Measurements from ENCODE around the gene TBCD. TPM values are rescaled to one million over a fixed set of nuclear protein-coding genes. Genes with fewer than 3 reads are reported as not detected.

Gene TBCD
- total and polyA plus RNA-seq, 2 experiments from 2014 or later, result 19.3 to 33.8 TPM

GRCh38 chr17:82896071-82897000 is 144.5 kb downstream of the TBCD start:
- WGBS, 2 experiments (ENCODE audit: low coverage in 1 of 2, low lambda C conversion rate in 2 of 2, missing lambda C conversion rate in 2 of 2), result 89 to 90% methylated on average over 26 to 29 of the region's 29 CpGs
- Histone ChIP-seq H3K4me2 (ENCODE audit: unreplicated experiment) (no peak overlapping the region), H3K4me1 (ENCODE audit: insufficient read depth) (no peaks in the 10 kb centered on the region), H3K79me2 (ENCODE audit: insufficient read depth) (no peaks in the 10 kb centered on the region), H3K9me2 (ENCODE audit: insufficient read depth) (no peaks in the 10 kb centered on the region), H3K9ac (no peak overlapping the region), H2AFZ (no peak overlapping the region), H3K9me3 (ENCODE audit: low read depth) (no peaks in the 10 kb centered on the region), H3F3A (ENCODE audit: insufficient read depth) (no peaks in the 10 kb centered on the region), H4K20me1 (ENCODE audit: insufficient read depth) (no peaks in the 10 kb centered on the region), H3K27ac (no peak overlapping the region), H3K27me3 (replicated peaks; ENCODE audit: insufficient read depth) (no peaks in the 10 kb centered on the region), H3K36me3 (ENCODE audit: low read depth) (no peaks in the 10 kb centered on the region), H3K4me3 (no peak overlapping the region)
- DNase-seq, result no peak
- in situ Hi-C loops (cut with MboI), result no loop called here
- no peak for TF ChIP-seq EZH2 (IDR thresholded peaks at IDR 0.05; ENCODE audit: insufficient read depth, poor library complexity, severe bottlenecking)

GRCh38 chr17:82897514-82898249 is 145.8 kb downstream of the TBCD start:
- in situ Hi-C loops (cut with MboI), result no loop called here
- Histone ChIP-seq H3K4me1 (ENCODE audit: insufficient read depth) (no peaks in the 10 kb centered on the region), H3K27ac (no peak overlapping the region), H3K79me2 (ENCODE audit: insufficient read depth) (no peaks in the 10 kb centered on the region), H4K20me1 (ENCODE audit: insufficient read depth) (no peaks in the 10 kb centered on the region), H3K27me3 (replicated peaks; ENCODE audit: insufficient read depth) (no peaks in the 10 kb centered on the region), H2AFZ (no peak overlapping the region), H3K4me3 (no peak overlapping the region), H3K9me2 (ENCODE audit: insufficient read depth) (no peaks in the 10 kb centered on the region), H3K9me3 (ENCODE audit: low read depth) (no peaks in the 10 kb centered on the region), H3K36me3 (ENCODE audit: low read depth) (no peaks in the 10 kb centered on the region), H3F3A (ENCODE audit: insufficient read depth) (no peaks in the 10 kb centered on the region), H3K4me2 (ENCODE audit: unreplicated experiment) (no peak overlapping the region), H3K9ac (no peak overlapping the region)
- WGBS, 2 experiments (ENCODE audit: low coverage in 1 of 2, low lambda C conversion rate in 2 of 2, missing lambda C conversion rate in 2 of 2), result 94 to 97% methylated on average over 19 to 24 of the region's 24 CpGs
- DNase-seq, result no peak
- no peak for TF ChIP-seq EZH2phosphoT487 (IDR thresholded peaks at IDR 0.05; ENCODE audit: insufficient read depth, low read depth)
- TF ChIP-seq EZH2 (IDR thresholded peaks at IDR 0.05; ENCODE audit: insufficient read depth, poor library complexity, severe bottlenecking), result no peak

GRCh38 chr17:82898976-82899514 is 147.2 kb downstream of the TBCD start:
- Histone ChIP-seq H3K4me2 (ENCODE audit: unreplicated experiment) (no peak overlapping the region), H3K4me1 (ENCODE audit: insufficient read depth) (no peaks in the 10 kb centered on the region), H3K36me3 (ENCODE audit: low read depth) (no peaks in the 10 kb centered on the region), H3K9ac (no peak overlapping the region), H3K27me3 (replicated peaks; ENCODE audit: insufficient read depth) (no peaks in the 10 kb centered on the region), H2AFZ (no peak overlapping the region), H4K20me1 (ENCODE audit: insufficient read depth) (no peaks in the 10 kb centered on the region), H3K9me3 (ENCODE audit: low read depth) (no peaks in the 10 kb centered on the region), H3F3A (ENCODE audit: insufficient read depth) (no peaks in the 10 kb centered on the region), H3K9me2 (ENCODE audit: insufficient read depth) (no peaks in the 10 kb centered on the region), H3K79me2 (ENCODE audit: insufficient read depth) (no peaks in the 10 kb centered on the region), H3K4me3 (no peak overlapping the region), H3K27ac (no peak overlapping the region)
- no peak for DNase-seq
- in situ Hi-C loops (cut with MboI), result no loop called here
- TF ChIP-seq EZH2phosphoT487 (IDR thresholded peaks at IDR 0.05; ENCODE audit: insufficient read depth, low read depth) (no peak), EZH2 (IDR thresholded peaks at IDR 0.05; ENCODE audit: insufficient read depth, poor library complexity, severe bottlenecking) (no peak)
- 90 to 92% methylated on average over 37 to 53 of the region's 53 CpGs for WGBS, 2 experiments (ENCODE audit: low coverage in 1 of 2, low lambda C conversion rate in 2 of 2, missing lambda C conversion rate in 2 of 2)

- H3K4me3 ChIP-seq, result no peak overlapping the region
- no peak overlapping the region for H3K9ac ChIP-seq
- no peaks in the 10 kb centered on the region for H3K4me1 ChIP-seq (ENCODE audit: insufficient read depth)
- TF ChIP-seq EZH2phosphoT487 (IDR thresholded peaks at IDR 0.05; ENCODE audit: insufficient read depth, low read depth) (no peak), EZH2 (IDR thresholded peaks at IDR 0.05; ENCODE audit: insufficient read depth, poor library complexity, severe bottlenecking) (no peak)
- no peak for DNase-seq
- H3K4me2 ChIP-seq (ENCODE audit: unreplicated experiment), result no peak overlapping the region
- H2AFZ ChIP-seq, result no peak overlapping the region
- no peaks in the 10 kb centered on the region for H4K20me1 ChIP-seq (ENCODE audit: insufficient read depth)
- no peaks in the 10 kb centered on the region for H3K9me3 ChIP-seq (ENCODE audit: low read depth)
- no peaks in the 10 kb centered on the region for H3K36me3 ChIP-seq (ENCODE audit: low read depth)
- no peaks in the 10 kb centered on the region for H3F3A ChIP-seq (ENCODE audit: insufficient read depth)
- no peak overlapping the region for H3K27ac ChIP-seq
- in situ Hi-C loops (cut with MboI), result no loop called here
- H3K9me2 ChIP-seq (ENCODE audit: insufficient read depth), result no peaks in the 10 kb centered on the region
- H3K27me3 ChIP-seq (replicated peaks; ENCODE audit: insufficient read depth), result no peaks in the 10 kb centered on the region
- no peaks in the 10 kb centered on the region for H3K79me2 ChIP-seq (ENCODE audit: insufficient read depth)
- WGBS, 2 experiments (ENCODE audit: low coverage in 1 of 2, low lambda C conversion rate in 2 of 2, missing lambda C conversion rate in 2 of 2), result 99% methylated on average over 7 of the region's 7 CpGs
These were observed 148.1 kb downstream of the TBCD start for GRCh38 chr17:82899941-82900340.
